Sigmoid colon (tissue), 7 donors: ENCODE measurements around the gene TRMU. TPM values are rescaled to one million over a fixed set of nuclear protein-coding genes. Genes with fewer than 3 reads are reported as not detected.

Experiments used
- DNase-seq: peaks from one replicate; pipeline ENCODE4 v3.0.0-alpha.2; 2019
- H3K27ac ChIP-seq, 4 donors: fragments of 200-600 bp; sonication (generic); one replicate each; pipeline ENCODE4 v1.5.1; 2016 to 2019; ENCODE audit warnings: mild to moderate bottlenecking in 1 of 4
- H3K27me3 ChIP-seq, 3 donors: fragments of 200-600 bp; sonication (generic); one replicate each; pipeline ENCODE4 v1.5.1; 2019; ENCODE audit warnings: mild to moderate bottlenecking in 1 of 3
- H3K36me3 ChIP-seq, 4 donors: fragments of 200-600 bp; sonication (generic); one replicate each; pipeline ENCODE4 v1.5.1; 2016 to 2019
- H3K4me1 ChIP-seq, 4 donors: fragments of 200-600 bp; sonication (generic); one replicate each; pipeline ENCODE4 v1.5.1; 2017 to 2019
- H3K4me3 ChIP-seq, 4 donors: fragments of 200-600 bp; sonication (generic); one replicate each; pipeline ENCODE4 v1.5.1; 2017 to 2019; ENCODE audit warnings: mild to moderate bottlenecking in 2 of 4, moderate library complexity in 1 of 4
- H3K9me3 ChIP-seq, 4 donors: fragments of 200-600 bp in 3 of 4; sonication (generic) in 3 of 4; one replicate each; pipeline versions ENCODE4 v1.5.1 to v1.6.1; 2013 to 2019
- CTCF ChIP-seq, 4 experiments: fragments of 450-650 bp in 3 of 4; fragments of 200-600 bp in 1 of 4; IDR thresholded peaks; one replicate each; pipeline ENCODE4 v1.5.1; 2016 to 2019; ENCODE audit warnings: antibody characterized with exemption in 4 of 4, mild to moderate bottlenecking in 3 of 4, moderate library complexity in 2 of 4
- EP300 ChIP-seq, 4 donors: sonication (generic); formaldehyde crosslinking; IDR thresholded peaks; one replicate each; pipeline ENCODE4 v1.6.1; 2017; ENCODE audit warnings: antibody characterized with exemption in 4 of 4
- POLR2A ChIP-seq, 2 donors: fragments of 450-650 bp; IDR thresholded peaks; one replicate each; pipeline ENCODE4 v1.6.1; 2016; ENCODE audit warnings: antibody characterized with exemption in 2 of 2, mild to moderate bottlenecking in 2 of 2, moderate library complexity in 2 of 2
- POLR2AphosphoS5 ChIP-seq, 4 donors: sonication (generic); formaldehyde crosslinking; IDR thresholded peaks; one replicate each; pipeline ENCODE4 v1.6.1; 2017; ENCODE audit warnings: antibody characterized with exemption in 4 of 4
- WGBS, 2 donors: extraction: QIAGEN DNeasy Blood & Tissue Kit; methylation state at CpG; one replicate each; pipeline ENCODE4 v1.1.7; 2013; 5-methylcytosine and 5-hydroxymethylcytosine counted together
- intact Hi-C: fragments of 100-400 bp; cut with DNase I; formaldehyde crosslinking; loops from one replicate; pipeline ENCODE4 v1.15.1; 2023
- polyA plus RNA-seq, 3 donors: library from polyadenylated mRNA; stranded (reverse); fragments of 200-250 nt; gene quantifications; one replicate each; pipeline ENCODE4 v1.2.3, GENCODE V29; 2013
- total RNA-seq, 4 donors: library from RNA; depleted of rRNA; stranded (reverse); fragments of >200 nt; gene quantifications; one replicate each; pipeline ENCODE4 v1.1.0, GENCODE V29; 2016
- donor health status: healthy with polysubstance abuse.
- donor health status: Bipolar disorder and iron deficiency.
- donor health status: healthy.

Gene TRMU
- total and polyA plus RNA-seq, 7 donors, result 12.5 to 38.7 (median 21.9) TPM

DNA sequence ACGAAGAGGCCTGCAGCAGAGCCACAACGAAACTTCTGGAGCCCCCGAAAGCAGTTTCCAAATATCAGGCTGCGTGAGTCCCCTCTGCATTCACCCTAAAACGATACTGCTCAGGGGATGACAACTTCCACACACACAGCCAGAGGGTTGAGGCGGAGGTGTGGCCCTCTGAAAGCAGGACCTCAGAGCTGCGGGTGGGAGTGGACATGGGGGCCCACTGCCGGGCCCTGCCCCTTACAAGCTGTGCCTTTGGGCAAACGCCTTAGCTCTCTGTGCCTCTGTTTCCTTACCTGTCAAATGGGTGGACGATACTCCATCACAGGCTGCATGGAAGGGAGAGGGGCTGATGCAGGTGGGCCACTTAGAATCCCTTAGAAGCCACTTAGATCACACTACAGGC is 53.1 kb downstream of the TRMU start:
- intact Hi-C loops, result no loop called here
- H3K27ac ChIP-seq, result no peak overlapping the region
- H3K4me3 ChIP-seq, result no peak overlapping the region
- TF ChIP-seq POLR2AphosphoS5 (IDR thresholded peaks at IDR 0.05) (no peak), POLR2A (IDR thresholded peaks at IDR 0.05) (no peak), CTCF (IDR thresholded peaks at IDR 0.05) (no peak), EP300 (IDR thresholded peaks at IDR 0.05) (no peak)
- no peaks in the 10 kb centered on the region for H3K9me3 ChIP-seq
- no peaks in the 10 kb centered on the region for H3K27me3 ChIP-seq
- H3K4me1 ChIP-seq, result no peaks in the 10 kb centered on the region
- WGBS, 2 donors, result 94% methylated on average over 10 of the region's 10 CpGs
- H3K36me3 ChIP-seq, result no peaks in the 10 kb centered on the region
- no peak for DNase-seq

GRCh38 chr22:46389081-46389480 is 53.6 kb downstream of the TRMU start:
- Histone ChIP-seq H3K4me3 (no peak overlapping the region), H3K4me1 (no peaks in the 10 kb centered on the region), H3K9me3 (no peaks in the 10 kb centered on the region), H3K27me3 (no peaks in the 10 kb centered on the region), H3K36me3 (no peaks in the 10 kb centered on the region), H3K27ac (no peak overlapping the region)
- intact Hi-C loops, result no loop called here
- TF ChIP-seq POLR2AphosphoS5 (IDR thresholded peaks at IDR 0.05) (no peak), CTCF (IDR thresholded peaks at IDR 0.05) (no peak), POLR2A (IDR thresholded peaks at IDR 0.05) (no peak), EP300 (IDR thresholded peaks at IDR 0.05) (no peak)
- no peak for DNase-seq
- 92 to 93% methylated on average over 30 of the region's 30 CpGs for WGBS, 2 donors

GRCh38 chr22:46390105-46390651 is 54.7 kb downstream of the TRMU start:
- H3K27me3 ChIP-seq, result no peaks in the 10 kb centered on the region
- no peak overlapping the region for H3K4me3 ChIP-seq
- H3K36me3 ChIP-seq, result no peaks in the 10 kb centered on the region
- intact Hi-C loops, result no loop called here
- no peak overlapping the region for H3K27ac ChIP-seq
- TF ChIP-seq POLR2AphosphoS5 (IDR thresholded peaks at IDR 0.05), result no peak
- no peak for TF ChIP-seq EP300 (IDR thresholded peaks at IDR 0.05)
- TF ChIP-seq CTCF (IDR thresholded peaks at IDR 0.05), result no peak
- no peak for TF ChIP-seq POLR2A (IDR thresholded peaks at IDR 0.05)
- WGBS, 2 donors, result 84 to 90% methylated on average over 20 of the region's 20 CpGs
- no peaks in the 10 kb centered on the region for H3K4me1 ChIP-seq
- no peaks in the 10 kb centered on the region for H3K9me3 ChIP-seq
- DNase-seq, result no peak

- H3K27me3 ChIP-seq, result no peaks in the 10 kb centered on the region
- no peaks in the 10 kb centered on the region for H3K4me1 ChIP-seq
- WGBS, 2 donors, result 71 to 85% methylated on average over 32 of the region's 32 CpGs
- H3K27ac ChIP-seq, result peak overlapping the region in 2 of 4 donors; percentile 30 to 40
- intact Hi-C loops, result no loop called here
- no peak for DNase-seq
- H3K4me3 ChIP-seq, result no peak overlapping the region
- TF ChIP-seq POLR2AphosphoS5 (IDR thresholded peaks at IDR 0.05) (no peak), CTCF (IDR thresholded peaks at IDR 0.05) (peak in 3 of 4 experiments; percentile 34 to 45 (median 38)), EP300 (IDR thresholded peaks at IDR 0.05) (no peak), POLR2A (IDR thresholded peaks at IDR 0.05) (no peak)
- no peaks in the 10 kb centered on the region for H3K36me3 ChIP-seq
- H3K9me3 ChIP-seq, result no peaks in the 10 kb centered on the region
Measured at GRCh38 chr22:46390652-46391301, 55.3 kb downstream of the TRMU start.
